HFF-Myc (cell line): Measurements from ENCODE around the gene RFESD.
A peak's percentile ranks its signal among the peaks of the same experiment; 100 is the strongest.

Experiments used
- DNase-seq: peaks from one replicate; pipeline ENCODE4 v3.0.0-alpha.2; 2011; ENCODE audit warnings: low read depth; ENCODE audit errors: extremely low read depth
- H3K4me3 ChIP-seq: replicated peaks from 2 replicates; pipeline ENCODE4 v1.5.1; 2011; ENCODE audit warnings: low read depth, mild to moderate bottlenecking, control low read depth, low read length
- TF ChIP-seq, protein P1 (sequence below): IDR thresholded peaks from 2 replicates; pipeline ENCODE4 v1.5.1; 2012; ENCODE audit warnings: mild to moderate bottlenecking, low read depth, low read length, control low read depth; ENCODE audit errors: missing control alignments

RFESD gene

GRCh38 chr5:95611396-95611795, 35.2 kb upstream of the RFESD start:
- DNase-seq, result no peak
- TF ChIP-seq, protein P1, sequence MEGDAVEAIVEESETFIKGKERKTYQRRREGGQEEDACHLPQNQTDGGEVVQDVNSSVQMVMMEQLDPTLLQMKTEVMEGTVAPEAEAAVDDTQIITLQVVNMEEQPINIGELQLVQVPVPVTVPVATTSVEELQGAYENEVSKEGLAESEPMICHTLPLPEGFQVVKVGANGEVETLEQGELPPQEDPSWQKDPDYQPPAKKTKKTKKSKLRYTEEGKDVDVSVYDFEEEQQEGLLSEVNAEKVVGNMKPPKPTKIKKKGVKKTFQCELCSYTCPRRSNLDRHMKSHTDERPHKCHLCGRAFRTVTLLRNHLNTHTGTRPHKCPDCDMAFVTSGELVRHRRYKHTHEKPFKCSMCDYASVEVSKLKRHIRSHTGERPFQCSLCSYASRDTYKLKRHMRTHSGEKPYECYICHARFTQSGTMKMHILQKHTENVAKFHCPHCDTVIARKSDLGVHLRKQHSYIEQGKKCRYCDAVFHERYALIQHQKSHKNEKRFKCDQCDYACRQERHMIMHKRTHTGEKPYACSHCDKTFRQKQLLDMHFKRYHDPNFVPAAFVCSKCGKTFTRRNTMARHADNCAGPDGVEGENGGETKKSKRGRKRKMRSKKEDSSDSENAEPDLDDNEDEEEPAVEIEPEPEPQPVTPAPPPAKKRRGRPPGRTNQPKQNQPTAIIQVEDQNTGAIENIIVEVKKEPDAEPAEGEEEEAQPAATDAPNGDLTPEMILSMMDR, result no peak

GRCh38 chr5:95613514-95613913, 33.1 kb upstream of the RFESD start:
- H3K4me3 ChIP-seq, result no peak overlapping the region
- TF ChIP-seq, protein P1, result no peak
- no peak for DNase-seq

More at GRCh38 chr5:95611396-95611795, 35.2 kb upstream of the RFESD start:
- H3K4me3 ChIP-seq, result no peak overlapping the region

DNA sequence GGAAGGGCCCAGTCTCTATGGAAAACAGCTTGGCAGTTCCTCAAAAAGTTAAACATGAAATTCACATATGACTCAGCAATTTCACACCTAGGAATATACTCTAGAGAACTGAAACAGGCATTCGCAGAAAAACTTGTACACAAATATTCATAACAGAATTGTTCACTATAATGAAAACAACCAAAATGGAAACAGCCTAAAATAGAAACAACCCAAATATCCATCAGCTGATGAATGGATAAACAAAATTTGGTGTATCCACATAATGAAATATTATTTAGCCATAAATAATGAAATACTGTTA, 31.5 kb upstream of the RFESD start:
- no peak for DNase-seq
- TF ChIP-seq, protein P1, result no peak
- no peak overlapping the region for H3K4me3 ChIP-seq

DNA sequence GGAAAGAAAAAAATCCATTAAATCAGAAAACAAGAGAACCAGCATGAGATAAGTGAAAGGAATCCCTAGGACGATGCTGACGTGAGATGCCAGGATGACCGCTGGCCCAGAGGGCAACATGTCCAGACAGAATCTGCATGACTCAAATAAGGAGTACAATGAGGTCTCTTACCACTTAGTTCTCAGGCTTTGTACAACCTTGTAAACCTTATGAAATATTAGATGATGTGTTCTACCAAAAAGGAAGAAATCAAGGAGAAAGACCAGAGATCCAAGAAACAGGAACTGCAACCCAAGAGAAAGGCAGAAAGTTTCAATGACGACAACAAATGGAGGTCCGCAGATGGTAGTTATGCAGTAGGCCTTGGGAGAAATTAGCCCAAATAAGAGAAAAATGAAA, 29.5 kb upstream of the RFESD start:
- DNase-seq, result no peak
- TF ChIP-seq, protein P1, result no peak
- no peak overlapping the region for H3K4me3 ChIP-seq

DNA sequence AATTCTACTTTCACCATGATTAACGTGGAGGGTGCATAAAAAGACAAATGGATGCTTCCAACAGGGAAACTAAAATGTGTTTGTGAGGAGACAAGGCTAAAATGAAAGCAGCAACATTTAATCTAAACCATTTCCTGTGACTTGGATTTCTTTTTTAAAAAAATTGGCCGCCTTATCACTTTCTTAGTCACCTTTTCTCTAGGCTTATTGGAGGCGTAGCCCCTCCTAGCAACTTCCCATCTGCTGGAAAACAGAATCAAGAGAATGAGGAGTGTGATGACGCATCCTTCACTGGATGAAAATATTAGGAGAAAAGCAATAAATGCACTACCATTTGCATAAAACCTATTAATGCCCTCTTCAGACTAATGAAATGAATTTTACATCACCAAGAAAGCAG, 27.5 kb upstream of the RFESD start:
- no peak overlapping the region for H3K4me3 ChIP-seq
- no peak for DNase-seq
- TF ChIP-seq, protein P1, result no peak

DNA sequence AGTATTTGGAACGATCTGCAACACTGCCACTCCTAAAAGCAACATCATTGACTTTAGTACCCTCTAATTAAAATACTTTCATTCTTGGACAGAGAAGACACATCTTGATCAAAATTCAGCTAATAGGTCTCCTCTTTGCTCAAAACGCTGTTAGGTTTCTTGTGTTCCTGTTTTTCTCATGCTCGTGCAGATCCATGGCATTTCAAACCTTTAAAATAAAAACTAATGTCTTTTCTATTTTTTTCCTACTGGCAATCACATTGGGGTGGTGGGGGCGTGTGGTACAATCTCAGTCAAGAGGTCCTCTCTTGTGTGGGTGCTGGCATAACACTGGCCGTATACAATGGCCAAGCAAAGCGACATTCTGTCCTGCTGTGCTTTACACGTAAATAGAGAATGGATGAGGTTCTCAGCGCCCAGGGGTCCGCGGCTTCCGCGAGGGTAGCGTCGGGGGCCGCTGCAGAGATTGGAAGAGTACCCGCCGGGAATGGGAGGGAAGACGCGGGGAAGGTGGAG, 27.0 kb upstream of the RFESD start:
- DNase-seq, result no peak
- TF ChIP-seq, protein P1, result no peak
- peak overlapping the region; percentile 45 for H3K4me3 ChIP-seq
